ENCODE measurements around the gene PPDPF.

DNA sequence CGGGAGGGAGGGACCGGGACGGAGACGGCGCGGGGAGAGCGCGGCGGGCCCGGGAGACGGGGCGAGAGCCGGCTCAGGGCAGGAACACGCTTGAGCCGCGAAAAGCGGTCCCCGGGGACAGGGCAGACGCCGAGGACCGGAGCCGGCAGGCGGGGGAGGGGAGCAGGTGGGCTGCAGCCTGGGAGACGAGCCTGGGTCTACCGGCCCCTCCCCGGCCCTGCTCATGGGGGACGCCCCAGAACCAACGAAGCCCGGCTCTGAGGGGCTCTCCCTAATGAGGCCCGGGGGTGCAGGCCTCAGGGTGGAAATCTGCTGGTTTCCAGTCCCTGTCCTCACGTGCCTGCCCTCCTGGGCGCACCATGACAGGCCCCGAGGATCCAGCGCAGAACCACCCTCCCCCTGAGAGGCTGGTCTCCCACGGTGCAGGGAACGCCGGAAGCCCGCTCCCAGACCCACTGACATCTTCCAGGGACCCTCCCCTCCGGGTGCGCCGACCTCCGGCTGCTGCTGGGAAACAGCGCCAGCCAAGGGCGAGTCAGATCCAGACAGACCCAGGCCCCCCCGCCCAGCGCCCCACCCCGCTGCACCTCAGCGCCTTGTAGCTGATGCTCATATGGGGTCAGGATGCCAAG, 21.1 kb upstream of the PPDPF start:
- TF ChIP-seq ZFP30 (CRISPR knock-in tag; IDR thresholded peaks at IDR 0.05) (no peak), ZC3H10 (CRISPR knock-in tag; IDR thresholded peaks at IDR 0.05) (no peak), PATZ1 (CRISPR knock-in tag; IDR thresholded peaks at IDR 0.05; ENCODE audit: borderline replicate concordance) (no peak), GLIS3 (CRISPR knock-in tag; IDR thresholded peaks at IDR 0.05) (no peak), BACH2 (CRISPR knock-in tag; IDR thresholded peaks at IDR 0.05; ENCODE audit: borderline replicate concordance) (no peak), RARB (CRISPR knock-in tag; IDR thresholded peaks at IDR 0.05) (no peak), ZFP3 (CRISPR knock-in tag; IDR thresholded peaks at IDR 0.05) (no peak), PPARA (CRISPR knock-in tag; IDR thresholded peaks at IDR 0.05; ENCODE audit: borderline replicate concordance) (no peak), ARNTL (CRISPR knock-in tag; IDR thresholded peaks at IDR 0.05; ENCODE audit: borderline replicate concordance, low read depth) (no peak)
- TF ChIP-seq, protein P1, sequence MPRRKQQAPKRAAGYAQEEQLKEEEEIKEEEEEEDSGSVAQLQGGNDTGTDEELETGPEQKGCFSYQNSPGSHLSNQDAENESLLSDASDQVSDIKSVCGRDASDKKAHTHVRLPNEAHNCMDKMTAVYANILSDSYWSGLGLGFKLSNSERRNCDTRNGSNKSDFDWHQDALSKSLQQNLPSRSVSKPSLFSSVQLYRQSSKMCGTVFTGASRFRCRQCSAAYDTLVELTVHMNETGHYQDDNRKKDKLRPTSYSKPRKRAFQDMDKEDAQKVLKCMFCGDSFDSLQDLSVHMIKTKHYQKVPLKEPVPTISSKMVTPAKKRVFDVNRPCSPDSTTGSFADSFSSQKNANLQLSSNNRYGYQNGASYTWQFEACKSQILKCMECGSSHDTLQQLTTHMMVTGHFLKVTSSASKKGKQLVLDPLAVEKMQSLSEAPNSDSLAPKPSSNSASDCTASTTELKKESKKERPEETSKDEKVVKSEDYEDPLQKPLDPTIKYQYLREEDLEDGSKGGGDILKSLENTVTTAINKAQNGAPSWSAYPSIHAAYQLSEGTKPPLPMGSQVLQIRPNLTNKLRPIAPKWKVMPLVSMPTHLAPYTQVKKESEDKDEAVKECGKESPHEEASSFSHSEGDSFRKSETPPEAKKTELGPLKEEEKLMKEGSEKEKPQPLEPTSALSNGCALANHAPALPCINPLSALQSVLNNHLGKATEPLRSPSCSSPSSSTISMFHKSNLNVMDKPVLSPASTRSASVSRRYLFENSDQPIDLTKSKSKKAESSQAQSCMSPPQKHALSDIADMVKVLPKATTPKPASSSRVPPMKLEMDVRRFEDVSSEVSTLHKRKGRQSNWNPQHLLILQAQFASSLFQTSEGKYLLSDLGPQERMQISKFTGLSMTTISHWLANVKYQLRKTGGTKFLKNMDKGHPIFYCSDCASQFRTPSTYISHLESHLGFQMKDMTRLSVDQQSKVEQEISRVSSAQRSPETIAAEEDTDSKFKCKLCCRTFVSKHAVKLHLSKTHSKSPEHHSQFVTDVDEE (CRISPR knock-in tag; IDR thresholded peaks at IDR 0.05) = no peak
- TF ChIP-seq, protein P2, sequence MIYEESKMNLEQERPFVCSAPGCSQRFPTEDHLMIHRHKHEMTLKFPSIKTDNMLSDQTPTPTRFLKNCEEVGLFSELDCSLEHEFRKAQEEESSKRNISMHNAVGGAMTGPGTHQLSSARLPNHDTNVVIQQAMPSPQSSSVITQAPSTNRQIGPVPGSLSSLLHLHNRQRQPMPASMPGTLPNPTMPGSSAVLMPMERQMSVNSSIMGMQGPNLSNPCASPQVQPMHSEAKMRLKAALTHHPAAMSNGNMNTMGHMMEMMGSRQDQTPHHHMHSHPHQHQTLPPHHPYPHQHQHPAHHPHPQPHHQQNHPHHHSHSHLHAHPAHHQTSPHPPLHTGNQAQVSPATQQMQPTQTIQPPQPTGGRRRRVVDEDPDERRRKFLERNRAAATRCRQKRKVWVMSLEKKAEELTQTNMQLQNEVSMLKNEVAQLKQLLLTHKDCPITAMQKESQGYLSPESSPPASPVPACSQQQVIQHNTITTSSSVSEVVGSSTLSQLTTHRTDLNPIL (CRISPR knock-in tag; IDR thresholded peaks at IDR 0.05; ENCODE audit: low read depth) = no peak
